GM12891 (cell line): ENCODE data around the gene FAM110A.

ENCODE experiments used
- PAX5 ChIP-seq: IDR thresholded peaks from 2 replicates; pipeline ENCODE4 v1.6.1; 2011; ENCODE audit warnings: low read length, moderate library complexity, mild to moderate bottlenecking; ENCODE audit not compliant: insufficient read depth, severe bottlenecking
- POLR2A ChIP-seq: IDR thresholded peaks from 2 replicates; pipeline ENCODE4 v1.6.1; 2011; ENCODE audit warnings: low read depth, low read length, control low read depth
- POLR2AphosphoS5 ChIP-seq: IDR thresholded peaks from 2 replicates; pipeline ENCODE4 v1.6.1; 2011; ENCODE audit warnings: low read depth, low read length, control low read depth
- TAF1 ChIP-seq: IDR thresholded peaks from 2 replicates; pipeline ENCODE4 v1.6.1; 2011; ENCODE audit warnings: low read depth, low read length, control low read depth

GRCh38 chr20:821731-822065, 11.8 kb upstream of the FAM110A start:
- TF ChIP-seq POLR2AphosphoS5: no peak
- no peak for TF ChIP-seq POLR2A
- no peak for TF ChIP-seq TAF1
- no peak for TF ChIP-seq PAX5
